ENCODE data around the gene LINGO4.
"Not testable (repeated sequence)": the region's sequence is repeated elsewhere in the genome, so short reads cannot be mapped to it uniquely, and the experiment has no call there.

LINGO4 gene

GRCh38 chr1:151813271-151813977 lies 8.2 kb upstream of the LINGO4 start:
- DNase-seq, result no peak

GRCh38 chr1:151811181-151811580 lies 6.0 kb upstream of the LINGO4 start:
- no peak for DNase-seq

GRCh38 chr1:151809985-151810556 lies 4.9 kb upstream of the LINGO4 start:
- no peak for DNase-seq

GRCh38 chr1:151809290-151809984 lies 4.2 kb upstream of the LINGO4 start:
- no peak for DNase-seq

- DNase-seq, result no peak
Measured at GRCh38 chr1:151807766-151808165, 2.5 kb upstream of the LINGO4 start.

GRCh38 chr1:151807131-151807530 lies 1.9 kb upstream of the LINGO4 start:
- no peak for DNase-seq

- DNase-seq, result no peak
Measured at GRCh38 chr1:151806170-151806569, 951 bp upstream of the LINGO4 start.

- DNase-seq, result no peak
Measured at GRCh38 chr1:151803915-151804314, 1.3 kb downstream of the LINGO4 start.

- DNase-seq, result no peak
Measured at GRCh38 chr1:151803164-151803563, 2.1 kb downstream of the LINGO4 start.

GRCh38 chr1:151802372-151802771 lies 2.8 kb downstream of the LINGO4 start:
- no peak for DNase-seq

- DNase-seq, result no peak
Measured at GRCh38 chr1:151801846-151802245, 3.4 kb downstream of the LINGO4 start.

GRCh38 chr1:151801310-151801820 lies 3.9 kb downstream of the LINGO4 start:
- DNase-seq, result no peak

- DNase-seq, result no peak
Measured at GRCh38 chr1:151800830-151801229, 4.4 kb downstream of the LINGO4 start.

GRCh38 chr1:151799179-151800022 lies 5.8 kb downstream of the LINGO4 start:
- DNase-seq, result no peak

GRCh38 chr1:151798571-151798970 lies 6.6 kb downstream of the LINGO4 start:
- no peak for DNase-seq

GRCh38 chr1:151790940-151791651 lies 14.1 kb downstream of the LINGO4 start:
- DNase-seq, result no peak

- peak; percentile 99 for DNase-seq
Measured at GRCh38 chr1:151790071-151790939, 14.9 kb downstream of the LINGO4 start, which contains the start of gene TDRKH. Gene TDRKH, minus strand, starts transcription at chr1:151790500. Its CDS starts 7,478 bp downstream, at chr1:151783022.

GRCh38 chr1:151787689-151788088 lies 17.5 kb downstream of the LINGO4 start:
- no peak for DNase-seq

- DNase-seq, result no peak
Measured at GRCh38 chr1:151783796-151784195, 21.4 kb downstream of the LINGO4 start.

GRCh38 chr1:151782741-151783140 lies 22.5 kb downstream of the LINGO4 start:
- no peak for DNase-seq

- not testable (repeated sequence) for DNase-seq
Measured at GRCh38 chr1:151782026-151782425, 23.2 kb downstream of the LINGO4 start.

All from stimulated activated CD4-positive, alpha-beta T cell treated with anti-CD3 and anti-CD28 coated beads, Interleukin-4, amount 100 ng/mL, for 24 hours (primary cell).